NCI-H146 treated with DMSO at 0.1 percent for 48 hours (cell line): Measurements from ENCODE around the gene E2F4.

Experiments
- DNase-seq: peaks from one replicate; lab custom pipeline; 2025; ENCODE audit not compliant: unreplicated experiment; lab: John Stamatoyannopoulos, UW

The E2F4 gene

GRCh38 chr16:67191995-67192681, at the start of gene E2F4:
Gene E2F4, plus strand, starts transcription at chr16:67192155. Its CDS starts 73 bp downstream, at chr16:67192228.
- peak; percentile 51 for DNase-seq

GRCh38 chr16:67142342-67142741, 49.6 kb upstream of the E2F4 start:
- no peak for DNase-seq

GRCh38 chr16:67144943-67145342, 47.0 kb upstream of the E2F4 start:
- no peak for DNase-seq

GRCh38 chr16:67145746-67146145, 46.2 kb upstream of the E2F4 start:
- DNase-seq = no peak

GRCh38 chr16:67146523-67147357, 45.2 kb upstream of the E2F4 start:
- no peak for DNase-seq

- DNase-seq = no peak
These were observed 44.4 kb upstream of the E2F4 start for GRCh38 chr16:67147437-67148140.

GRCh38 chr16:67148221-67148620, 43.7 kb upstream of the E2F4 start:
- no peak for DNase-seq

- DNase-seq = no peak
These were observed 43.2 kb upstream of the E2F4 start for GRCh38 chr16:67148656-67149275.

GRCh38 chr16:67149276-67150046, 42.5 kb upstream of the E2F4 start:
- no peak for DNase-seq

- no peak for DNase-seq
These were observed 41.7 kb upstream of the E2F4 start for GRCh38 chr16:67150047-67150832.

GRCh38 chr16:67150833-67151396, 41.0 kb upstream of the E2F4 start, which contains the start of gene B3GNT9:
Gene B3GNT9, minus strand, starts transcription at chr16:67150998. Its CDS starts 513 bp downstream, at chr16:67150485.
- DNase-seq = no peak

- DNase-seq = no peak
These were observed 40.4 kb upstream of the E2F4 start for GRCh38 chr16:67151431-67152097.

GRCh38 chr16:67154578-67155294, 37.2 kb upstream of the E2F4 start:
- no peak for DNase-seq

- peak; percentile 26 for DNase-seq
These were observed 36.4 kb upstream of the E2F4 start for GRCh38 chr16:67155295-67156142.

- no peak for DNase-seq
These were observed 35.7 kb upstream of the E2F4 start for GRCh38 chr16:67156143-67156844.

- no peak for DNase-seq
These were observed 34.7 kb upstream of the E2F4 start for GRCh38 chr16:67157106-67157748.
